HL-60 (cell line): ENCODE measurements around the gene GPR4.

ENCODE experiments used
- DNase-seq, 2 experiments: peaks; one replicate each; pipeline ENCODE4 v3.0.0-alpha.2; 2010 to 2020; ENCODE audit warnings: low read depth in 1 of 2, low spot score in 1 of 2
- H3K27ac ChIP-seq: fragments of 250-450 bp; sonication (Bioruptor Pico); replicated peaks from 2 replicates; pipeline ENCODE4 v1.5.1; 2020; ENCODE audit warnings: mild to moderate bottlenecking, moderate library complexity
- H3K27me3 ChIP-seq: fragments of 250-450 bp; sonication (Bioruptor Pico); 2 replicates; pipeline ENCODE4 v1.5.1; 2021; ENCODE audit warnings: mild to moderate bottlenecking, moderate library complexity; ENCODE audit not compliant: insufficient read depth, poor library complexity, severe bottlenecking
- H3K4me3 ChIP-seq: replicated peaks from 2 replicates; pipeline ENCODE4 v1.5.1; 2011; ENCODE audit warnings: mild to moderate bottlenecking, control low read depth, low read length; ENCODE audit not compliant: insufficient read depth
- GABPA ChIP-seq: IDR thresholded peaks from 2 replicates; pipeline ENCODE4 v1.6.1; 2012; ENCODE audit warnings: low read depth
- POLR2AphosphoS5 ChIP-seq: IDR thresholded peaks from 2 replicates; pipeline ENCODE4 v1.6.1; 2012; ENCODE audit warnings: low read depth
- SPI1 ChIP-seq: IDR thresholded peaks from 2 replicates; pipeline ENCODE4 v1.6.1; 2012; ENCODE audit warnings: low read depth, mild to moderate bottlenecking, borderline replicate concordance
- TF ChIP-seq, protein P1 (sequence below): IDR thresholded peaks from 2 replicates; pipeline ENCODE4 v1.6.1; 2012; ENCODE audit warnings: low read depth; ENCODE audit not compliant: insufficient replicate concordance
- TF ChIP-seq, protein P2 (sequence below): IDR thresholded peaks from one replicate; pipeline ENCODE4 v1.5.1; 2011; ENCODE audit warnings: low read length, control low read depth, inconsistent platforms; ENCODE audit not compliant: insufficient read depth

GPR4 gene

GRCh38 chr19:45575216-45575615 is 26.8 kb downstream of the GPR4 start:
- no peaks in the 10 kb centered on the region for H3K27me3 ChIP-seq
- H3K27ac ChIP-seq: no peak overlapping the region
- no peak overlapping the region for H3K4me3 ChIP-seq
- TF ChIP-seq, protein P1, sequence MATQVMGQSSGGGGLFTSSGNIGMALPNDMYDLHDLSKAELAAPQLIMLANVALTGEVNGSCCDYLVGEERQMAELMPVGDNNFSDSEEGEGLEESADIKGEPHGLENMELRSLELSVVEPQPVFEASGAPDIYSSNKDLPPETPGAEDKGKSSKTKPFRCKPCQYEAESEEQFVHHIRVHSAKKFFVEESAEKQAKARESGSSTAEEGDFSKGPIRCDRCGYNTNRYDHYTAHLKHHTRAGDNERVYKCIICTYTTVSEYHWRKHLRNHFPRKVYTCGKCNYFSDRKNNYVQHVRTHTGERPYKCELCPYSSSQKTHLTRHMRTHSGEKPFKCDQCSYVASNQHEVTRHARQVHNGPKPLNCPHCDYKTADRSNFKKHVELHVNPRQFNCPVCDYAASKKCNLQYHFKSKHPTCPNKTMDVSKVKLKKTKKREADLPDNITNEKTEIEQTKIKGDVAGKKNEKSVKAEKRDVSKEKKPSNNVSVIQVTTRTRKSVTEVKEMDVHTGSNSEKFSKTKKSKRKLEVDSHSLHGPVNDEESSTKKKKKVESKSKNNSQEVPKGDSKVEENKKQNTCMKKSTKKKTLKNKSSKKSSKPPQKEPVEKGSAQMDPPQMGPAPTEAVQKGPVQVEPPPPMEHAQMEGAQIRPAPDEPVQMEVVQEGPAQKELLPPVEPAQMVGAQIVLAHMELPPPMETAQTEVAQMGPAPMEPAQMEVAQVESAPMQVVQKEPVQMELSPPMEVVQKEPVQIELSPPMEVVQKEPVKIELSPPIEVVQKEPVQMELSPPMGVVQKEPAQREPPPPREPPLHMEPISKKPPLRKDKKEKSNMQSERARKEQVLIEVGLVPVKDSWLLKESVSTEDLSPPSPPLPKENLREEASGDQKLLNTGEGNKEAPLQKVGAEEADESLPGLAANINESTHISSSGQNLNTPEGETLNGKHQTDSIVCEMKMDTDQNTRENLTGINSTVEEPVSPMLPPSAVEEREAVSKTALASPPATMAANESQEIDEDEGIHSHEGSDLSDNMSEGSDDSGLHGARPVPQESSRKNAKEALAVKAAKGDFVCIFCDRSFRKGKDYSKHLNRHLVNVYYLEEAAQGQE: no peak
- no peak for TF ChIP-seq POLR2AphosphoS5
- no peak for TF ChIP-seq GABPA
- no peak for TF ChIP-seq SPI1
- TF ChIP-seq, protein P2, sequence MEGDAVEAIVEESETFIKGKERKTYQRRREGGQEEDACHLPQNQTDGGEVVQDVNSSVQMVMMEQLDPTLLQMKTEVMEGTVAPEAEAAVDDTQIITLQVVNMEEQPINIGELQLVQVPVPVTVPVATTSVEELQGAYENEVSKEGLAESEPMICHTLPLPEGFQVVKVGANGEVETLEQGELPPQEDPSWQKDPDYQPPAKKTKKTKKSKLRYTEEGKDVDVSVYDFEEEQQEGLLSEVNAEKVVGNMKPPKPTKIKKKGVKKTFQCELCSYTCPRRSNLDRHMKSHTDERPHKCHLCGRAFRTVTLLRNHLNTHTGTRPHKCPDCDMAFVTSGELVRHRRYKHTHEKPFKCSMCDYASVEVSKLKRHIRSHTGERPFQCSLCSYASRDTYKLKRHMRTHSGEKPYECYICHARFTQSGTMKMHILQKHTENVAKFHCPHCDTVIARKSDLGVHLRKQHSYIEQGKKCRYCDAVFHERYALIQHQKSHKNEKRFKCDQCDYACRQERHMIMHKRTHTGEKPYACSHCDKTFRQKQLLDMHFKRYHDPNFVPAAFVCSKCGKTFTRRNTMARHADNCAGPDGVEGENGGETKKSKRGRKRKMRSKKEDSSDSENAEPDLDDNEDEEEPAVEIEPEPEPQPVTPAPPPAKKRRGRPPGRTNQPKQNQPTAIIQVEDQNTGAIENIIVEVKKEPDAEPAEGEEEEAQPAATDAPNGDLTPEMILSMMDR: no peak
- no peak for DNase-seq

DNA sequence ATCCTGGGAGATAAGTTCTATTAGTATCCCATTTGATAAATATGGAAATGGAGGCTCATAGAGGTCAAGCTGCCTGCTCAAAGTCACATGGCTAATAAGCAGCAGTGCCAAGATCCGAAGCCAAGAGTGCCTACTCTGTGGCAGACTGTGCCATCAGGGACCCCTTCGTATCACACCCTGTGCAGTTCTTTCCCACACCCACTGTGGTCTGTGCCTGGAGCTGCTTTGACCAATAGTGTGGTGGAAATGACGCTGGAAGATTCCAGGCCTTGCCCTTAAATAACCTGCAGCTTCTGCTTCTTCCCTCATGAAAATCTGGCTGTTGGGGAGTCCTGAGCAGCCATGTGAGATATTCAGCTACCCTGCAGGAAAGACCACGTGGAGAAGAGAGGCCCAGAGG is 27.5 kb downstream of the GPR4 start:
- H3K27ac ChIP-seq: no peak overlapping the region
- TF ChIP-seq SPI1 (no peak), GABPA (no peak), POLR2AphosphoS5 (no peak)
- TF ChIP-seq, protein P2: no peak
- TF ChIP-seq, protein P1: no peak
- H3K4me3 ChIP-seq: no peak overlapping the region
- no peak for DNase-seq
- H3K27me3 ChIP-seq: no peaks in the 10 kb centered on the region

GRCh38 chr19:45571457-45572220 is 30.4 kb downstream of the GPR4 start:
- no peak for DNase-seq
- Histone ChIP-seq H3K4me3 (no peak overlapping the region), H3K27ac (no peak overlapping the region), H3K27me3 (no peaks in the 10 kb centered on the region)
- no peak for TF ChIP-seq GABPA
- TF ChIP-seq, protein P2: no peak
- TF ChIP-seq, protein P1: no peak
- no peak for TF ChIP-seq POLR2AphosphoS5
- no peak for TF ChIP-seq SPI1
